Activated CD8-positive, alpha-beta T cell treated with anti-CD3 and anti-CD28 coated beads for 36 hours (primary cell): ENCODE measurements around the gene CMIP. TPM values are rescaled to one million over a fixed set of nuclear protein-coding genes. Genes with fewer than 3 reads are reported as not detected.

Experiments
- ATAC-seq: fragments of 200-7000 bp; cut with Tn5 transposase; one replicate; pipeline ENCODE4 v1.10.0; 2021; ENCODE audit warnings: mild to moderate bottlenecking, moderate library complexity
- CTCF ChIA-PET: fragments of 350-600 bp; sonication (Branson Sonifier 250); formaldehyde crosslinking; loops from one replicate; lab custom pipeline; 2021; ENCODE audit warnings: antibody characterized with exemption; lab: Charles Lee
- POLR2A ChIA-PET: fragments of 350-600 bp; sonication (Branson Sonifier 250); formaldehyde crosslinking; loops from one replicate; lab custom pipeline; 2021; ENCODE audit warnings: antibody characterized with exemption; lab: Charles Lee
- DNase-seq: peaks from one replicate; pipeline ENCODE4 v3.0.0-alpha.2; 2020
- H3K27ac Mint-ChIP-seq: one replicate; pipeline ENCODE4 v1.8.0; 2021; ENCODE audit warnings: mild to moderate bottlenecking, mixed read lengths
- H3K27me3 Mint-ChIP-seq: one replicate; pipeline ENCODE4 v1.8.0; 2021; ENCODE audit warnings: mixed read lengths
- H3K36me3 Mint-ChIP-seq: one replicate; pipeline ENCODE4 v1.8.0; 2021; ENCODE audit warnings: low read depth, mixed read lengths
- H3K4me1 Mint-ChIP-seq: one replicate; pipeline ENCODE4 v1.8.0; 2021; ENCODE audit warnings: low read depth, mixed read lengths
- H3K4me3 Mint-ChIP-seq: one replicate; pipeline ENCODE4 v1.8.0; 2021; ENCODE audit warnings: mild to moderate bottlenecking, moderate library complexity, mixed read lengths
- H3K9me3 Mint-ChIP-seq: one replicate; pipeline ENCODE4 v1.8.0; 2021; ENCODE audit warnings: mixed read lengths
- intact Hi-C: fragments of 100-400 bp; cut with micrococcal nuclease; formaldehyde crosslinking; loops from one replicate; pipeline ENCODE4 v1.10.0; 2022
- total RNA-seq, 2 experiments: library from RNA; stranded (reverse); gene quantifications; one replicate each; pipeline ENCODE4 v1.2.3, GENCODE V29; 2021
- TF ChIP-seq, protein P1 (sequence below): fragments of 200-600 bp; IDR thresholded peaks from one replicate; pipeline ENCODE4 v1.8.0; 2022; ENCODE audit warnings: antibody characterized with exemption, mild to moderate bottlenecking

The CMIP gene
- total RNA-seq, 2 experiments from 2014 or later = 37.6 to 38.5 TPM

DNA sequence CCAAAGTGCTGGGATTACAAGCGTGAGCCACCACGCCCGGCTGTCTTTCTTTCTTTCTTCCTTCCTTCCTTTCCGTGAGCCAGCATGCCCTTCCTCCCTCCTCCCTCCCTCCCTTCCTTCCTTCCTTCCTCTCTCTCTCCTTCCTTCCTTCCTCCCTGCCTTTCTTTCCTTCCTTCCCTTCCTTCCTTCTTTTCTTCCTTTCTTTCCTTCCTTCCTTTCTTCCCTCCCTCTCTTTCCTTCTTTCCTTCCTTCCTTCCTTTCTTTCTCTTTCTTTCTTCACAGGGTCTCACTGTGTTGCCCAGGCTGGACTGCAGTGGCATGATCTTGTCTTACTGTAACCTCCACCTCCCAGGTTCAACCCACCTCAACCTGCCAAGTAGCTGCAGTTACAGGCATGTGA is 283.8 kb downstream of the CMIP start:
- no peaks in the 10 kb centered on the region for H3K27me3 Mint-ChIP-seq
- ChIA-PET CTCF (interaction anchor here (2.4 to 4.8 kb wide), 3 partner anchors 10 to 363 kb away, joined by 11 to 26 read pairs (median 19); no protein-coding TSS in a partner anchor), POLR2A (no interaction called here)
- DNase-seq (no peak), ATAC-seq (no peak)
- peaks cover 12% of the 10 kb centered on the region for H3K4me1 Mint-ChIP-seq
- intact Hi-C loops = loop anchor here (10.0 kb wide), 1 partner anchor 364 kb away; no protein-coding TSS in a partner anchor
- no peak overlapping the region for H3K4me3 Mint-ChIP-seq
- no peak overlapping the region for H3K27ac Mint-ChIP-seq
- H3K36me3 Mint-ChIP-seq = no peaks in the 10 kb centered on the region
- TF ChIP-seq, protein P1, sequence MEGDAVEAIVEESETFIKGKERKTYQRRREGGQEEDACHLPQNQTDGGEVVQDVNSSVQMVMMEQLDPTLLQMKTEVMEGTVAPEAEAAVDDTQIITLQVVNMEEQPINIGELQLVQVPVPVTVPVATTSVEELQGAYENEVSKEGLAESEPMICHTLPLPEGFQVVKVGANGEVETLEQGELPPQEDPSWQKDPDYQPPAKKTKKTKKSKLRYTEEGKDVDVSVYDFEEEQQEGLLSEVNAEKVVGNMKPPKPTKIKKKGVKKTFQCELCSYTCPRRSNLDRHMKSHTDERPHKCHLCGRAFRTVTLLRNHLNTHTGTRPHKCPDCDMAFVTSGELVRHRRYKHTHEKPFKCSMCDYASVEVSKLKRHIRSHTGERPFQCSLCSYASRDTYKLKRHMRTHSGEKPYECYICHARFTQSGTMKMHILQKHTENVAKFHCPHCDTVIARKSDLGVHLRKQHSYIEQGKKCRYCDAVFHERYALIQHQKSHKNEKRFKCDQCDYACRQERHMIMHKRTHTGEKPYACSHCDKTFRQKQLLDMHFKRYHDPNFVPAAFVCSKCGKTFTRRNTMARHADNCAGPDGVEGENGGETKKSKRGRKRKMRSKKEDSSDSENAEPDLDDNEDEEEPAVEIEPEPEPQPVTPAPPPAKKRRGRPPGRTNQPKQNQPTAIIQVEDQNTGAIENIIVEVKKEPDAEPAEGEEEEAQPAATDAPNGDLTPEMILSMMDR = no peak
- H3K9me3 Mint-ChIP-seq = no peaks in the 10 kb centered on the region

DNA sequence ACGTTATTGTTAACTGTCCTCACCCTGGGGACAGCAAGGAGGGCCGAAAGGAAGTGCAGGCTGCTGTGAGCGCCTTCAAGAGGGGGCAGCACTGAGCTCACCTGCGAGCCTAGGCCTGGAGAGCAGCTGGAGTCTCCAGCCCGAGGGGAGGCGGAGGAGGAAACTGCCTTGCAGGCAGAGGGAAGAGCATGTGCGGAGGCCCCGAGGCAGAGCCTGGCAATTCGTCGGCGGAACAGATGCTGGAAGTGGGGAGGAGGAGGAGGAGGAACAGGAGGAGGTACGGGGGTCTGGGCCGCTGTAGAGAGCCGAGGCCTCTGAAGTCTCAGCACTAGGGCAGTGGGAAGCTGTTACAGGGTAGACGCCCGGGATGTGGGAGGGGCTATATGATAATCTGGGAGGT is 284.8 kb downstream of the CMIP start:
- H3K9me3 Mint-ChIP-seq = no peaks in the 10 kb centered on the region
- peaks cover 12% of the 10 kb centered on the region for H3K4me1 Mint-ChIP-seq
- TF ChIP-seq, protein P1 = no peak
- no peaks in the 10 kb centered on the region for H3K27me3 Mint-ChIP-seq
- no peak overlapping the region for H3K27ac Mint-ChIP-seq
- H3K36me3 Mint-ChIP-seq = no peaks in the 10 kb centered on the region
- peak overlapping the region; percentile 33 for H3K4me3 Mint-ChIP-seq
- DNase-seq (peak; percentile 27), ATAC-seq (no peak)
- intact Hi-C loops = loop anchor here (10.0 kb wide), 1 partner anchor 365 kb away; no protein-coding TSS in a partner anchor
- ChIA-PET CTCF (interaction anchor here (0.7 to 4.8 kb wide), 27 partner anchors 10 to 525 kb away, joined by 3 to 26 read pairs (median 4); no protein-coding TSS in a partner anchor), POLR2A (interaction anchor here (0.8 kb wide), 1 partner anchor 329 kb away, joined by 3 read pairs; no protein-coding TSS in a partner anchor)

DNA sequence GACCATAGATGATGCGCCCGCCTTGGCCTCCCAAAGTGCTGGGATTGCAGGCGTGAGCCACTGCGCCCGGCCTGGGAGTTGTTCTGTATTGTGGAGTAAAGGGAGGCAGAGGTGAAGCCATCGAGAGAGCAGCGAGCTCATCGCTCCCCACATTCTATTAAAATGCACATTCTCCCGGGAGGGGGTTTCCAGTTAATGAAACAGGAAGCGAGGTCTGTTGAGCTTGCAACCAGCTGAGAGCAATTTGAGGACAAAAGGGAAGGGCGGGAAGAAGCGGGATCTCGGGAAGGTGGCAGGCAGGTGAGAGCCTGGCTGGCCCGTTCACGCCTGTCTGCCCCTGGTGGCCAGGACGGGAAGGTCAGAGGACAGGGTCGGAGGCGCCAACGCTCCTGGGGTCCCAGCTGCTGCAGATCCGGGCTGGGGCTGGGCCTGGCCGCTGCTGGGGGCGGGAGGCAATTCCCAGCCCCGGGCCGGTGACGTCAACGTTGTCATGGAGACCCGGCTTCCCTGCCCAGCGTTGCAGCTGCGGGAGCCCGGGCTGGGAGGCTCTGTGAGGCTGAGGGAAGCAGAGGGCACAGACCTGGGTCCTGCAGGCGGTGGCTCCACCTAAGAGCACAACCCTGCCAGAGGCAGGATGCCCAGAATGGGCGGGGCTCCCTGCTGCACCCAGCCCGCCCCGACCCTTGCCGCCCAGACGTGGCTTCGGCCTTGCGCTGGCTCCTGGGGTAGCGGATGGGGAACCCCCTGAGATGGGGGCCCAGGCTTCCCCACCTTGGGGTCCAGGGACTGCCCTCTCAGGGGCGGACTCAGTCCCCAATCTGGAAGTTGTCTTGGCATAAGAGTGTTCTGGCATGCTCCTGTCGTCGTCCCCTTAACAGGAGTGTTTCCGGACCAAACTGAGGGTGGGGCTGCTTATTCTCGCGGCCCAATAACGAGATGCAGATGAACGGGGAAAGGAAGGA is 285.8 kb downstream of the CMIP start:
- DNase-seq (peak; percentile 67), ATAC-seq (peak; percentile 93)
- H3K27me3 Mint-ChIP-seq = no peaks in the 10 kb centered on the region
- H3K27ac Mint-ChIP-seq = peak overlapping the region; percentile 91
- H3K4me1 Mint-ChIP-seq = peaks cover 12% of the 10 kb centered on the region
- H3K36me3 Mint-ChIP-seq = no peaks in the 10 kb centered on the region
- CTCF ChIA-PET = interaction anchor here (0.7 to 4.8 kb wide), 32 partner anchors 10 to 526 kb away, joined by 3 to 26 read pairs (median 4); no protein-coding TSS in a partner anchor
- H3K4me3 Mint-ChIP-seq = peak overlapping the region; percentile 68
- intact Hi-C loops = no loop called here
- TF ChIP-seq, protein P1 = peak; percentile 69
- POLR2A ChIA-PET = interaction anchor here (0.8 kb wide), 1 partner anchor 330 kb away, joined by 3 read pairs; no protein-coding TSS in a partner anchor
- H3K9me3 Mint-ChIP-seq = no peaks in the 10 kb centered on the region

DNA sequence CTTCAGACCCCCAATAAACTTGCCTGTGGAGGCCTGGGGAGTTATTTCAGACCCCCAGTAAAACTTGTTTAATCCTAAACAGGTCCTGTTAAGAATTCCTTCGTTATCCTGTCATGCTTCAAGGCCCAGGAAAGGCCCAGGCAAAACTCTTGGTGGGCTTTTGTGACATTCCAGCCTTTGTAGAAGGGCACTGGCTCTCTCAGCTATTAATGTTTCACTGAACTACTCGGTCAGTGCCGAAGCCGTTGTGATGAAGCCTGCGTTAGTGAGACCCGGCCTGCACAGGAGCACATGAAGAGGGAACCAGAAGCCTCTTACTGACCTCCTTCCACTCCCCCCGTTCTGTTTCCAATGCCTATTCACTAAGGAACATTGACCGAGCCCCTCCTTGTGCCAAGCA is 287.0 kb downstream of the CMIP start:
- Mint-ChIP-seq H3K4me3 (no peak overlapping the region), H3K9me3 (no peaks in the 10 kb centered on the region), H3K4me1 (peaks cover 12% of the 10 kb centered on the region), H3K27ac (no peak overlapping the region), H3K36me3 (no peaks in the 10 kb centered on the region), H3K27me3 (no peaks in the 10 kb centered on the region)
- TF ChIP-seq, protein P1 = no peak
- ATAC-seq (no peak), DNase-seq (no peak)
- CTCF ChIA-PET = interaction anchor here (2.6 to 4.8 kb wide), 2 partner anchors 8 to 109 kb away, joined by 14 to 26 read pairs; no protein-coding TSS in a partner anchor
- POLR2A ChIA-PET = no interaction called here
- intact Hi-C loops = no loop called here
